GM12875 (cell line): ENCODE measurements around the gene MTCL1.

Source experiments
- H3K4me3 ChIP-seq: one replicate; pipeline ENCODE4 v1.5.1; 2011; ENCODE audit warnings: low read depth, low read length, control low read depth
- TF ChIP-seq, protein P1 (sequence below): IDR thresholded peaks from 2 replicates; pipeline ENCODE4 v1.5.1; 2011; ENCODE audit warnings: low read depth, mild to moderate bottlenecking, control low read depth, inconsistent platforms, low read length, moderate library complexity, borderline replicate concordance; ENCODE audit not compliant: insufficient read depth

The MTCL1 gene

GRCh38 chr18:8721716-8722115, 16.4 kb downstream of the MTCL1 start:
- TF ChIP-seq, protein P1, sequence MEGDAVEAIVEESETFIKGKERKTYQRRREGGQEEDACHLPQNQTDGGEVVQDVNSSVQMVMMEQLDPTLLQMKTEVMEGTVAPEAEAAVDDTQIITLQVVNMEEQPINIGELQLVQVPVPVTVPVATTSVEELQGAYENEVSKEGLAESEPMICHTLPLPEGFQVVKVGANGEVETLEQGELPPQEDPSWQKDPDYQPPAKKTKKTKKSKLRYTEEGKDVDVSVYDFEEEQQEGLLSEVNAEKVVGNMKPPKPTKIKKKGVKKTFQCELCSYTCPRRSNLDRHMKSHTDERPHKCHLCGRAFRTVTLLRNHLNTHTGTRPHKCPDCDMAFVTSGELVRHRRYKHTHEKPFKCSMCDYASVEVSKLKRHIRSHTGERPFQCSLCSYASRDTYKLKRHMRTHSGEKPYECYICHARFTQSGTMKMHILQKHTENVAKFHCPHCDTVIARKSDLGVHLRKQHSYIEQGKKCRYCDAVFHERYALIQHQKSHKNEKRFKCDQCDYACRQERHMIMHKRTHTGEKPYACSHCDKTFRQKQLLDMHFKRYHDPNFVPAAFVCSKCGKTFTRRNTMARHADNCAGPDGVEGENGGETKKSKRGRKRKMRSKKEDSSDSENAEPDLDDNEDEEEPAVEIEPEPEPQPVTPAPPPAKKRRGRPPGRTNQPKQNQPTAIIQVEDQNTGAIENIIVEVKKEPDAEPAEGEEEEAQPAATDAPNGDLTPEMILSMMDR = no peak
- H3K4me3 ChIP-seq = no peak overlapping the region

DNA sequence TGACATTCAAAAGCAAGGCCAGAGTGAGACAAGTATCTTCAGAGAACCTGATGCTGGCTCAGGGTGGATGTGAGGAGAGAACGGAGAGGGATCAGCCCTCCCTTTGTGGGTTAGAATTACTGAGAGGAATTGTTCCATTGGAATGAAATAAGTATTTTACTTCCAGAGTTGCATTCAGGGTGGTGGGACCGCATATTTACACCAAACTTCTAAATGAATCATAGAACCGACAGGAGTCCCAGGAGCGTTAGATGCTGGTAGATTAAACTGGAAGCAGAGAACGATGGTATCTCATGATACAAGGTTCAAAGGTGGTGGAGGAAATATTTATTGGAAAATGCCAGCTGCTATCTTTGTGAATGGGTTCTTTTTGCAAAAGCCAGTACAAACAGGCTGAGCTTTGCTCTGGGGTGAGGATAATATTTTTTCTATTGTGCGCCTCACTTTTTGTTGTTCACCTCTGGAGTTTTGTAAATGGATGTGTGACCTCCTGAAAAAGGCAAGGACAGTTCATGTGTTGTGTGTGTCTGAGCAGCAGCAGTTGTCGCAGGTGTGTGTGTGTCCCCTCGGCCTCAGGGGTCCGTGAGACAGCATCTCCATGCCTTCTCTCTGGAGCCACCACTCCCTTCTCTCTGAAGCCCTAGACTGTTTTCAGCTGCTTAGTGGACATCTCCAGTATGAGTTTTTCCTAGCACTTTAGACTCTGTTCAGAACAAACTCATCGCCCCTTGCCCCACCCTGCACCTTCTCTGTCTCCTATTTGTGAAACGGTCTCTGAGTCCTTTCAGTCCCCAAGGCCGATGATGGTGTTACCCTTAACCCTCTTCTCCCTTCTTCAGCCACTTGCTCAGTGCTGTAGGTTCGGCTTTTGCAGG, 17.8 kb downstream of the MTCL1 start:
- H3K4me3 ChIP-seq = no peak overlapping the region
- TF ChIP-seq, protein P1 = no peak

- H3K4me3 ChIP-seq = no peak overlapping the region
- TF ChIP-seq, protein P1 = no peak
Observed at GRCh38 chr18:8724452-8724851, 19.1 kb downstream of the MTCL1 start.

GRCh38 chr18:8726281-8726680, 20.9 kb downstream of the MTCL1 start:
- TF ChIP-seq, protein P1 = no peak
- H3K4me3 ChIP-seq = no peak overlapping the region

GRCh38 chr18:8726963-8727705, 21.8 kb downstream of the MTCL1 start:
- TF ChIP-seq, protein P1 = no peak
- no peak overlapping the region for H3K4me3 ChIP-seq

GRCh38 chr18:8730080-8730827, 24.9 kb downstream of the MTCL1 start:
- TF ChIP-seq, protein P1 = no peak
- H3K4me3 ChIP-seq = no peak overlapping the region
